CD4-positive, alpha-beta T cell (primary cell): ENCODE measurements around the gene ABR. TPM values are rescaled to one million over a fixed set of nuclear protein-coding genes. Genes with fewer than 3 reads are reported as not detected.
A peak's percentile ranks its signal among the peaks of the same experiment; 100 is the strongest.
"Not testable (repeated sequence)": the region's sequence is repeated elsewhere in the genome, so short reads cannot be mapped to it uniquely, and the experiment has no call there.

Source experiments
- ATAC-seq: fragments of 200-7000 bp; cut with Tn5 transposase; one replicate; pipeline ENCODE4 v1.10.0; 2022; ENCODE audit warnings: mild to moderate bottlenecking; ENCODE audit not compliant: poor library complexity
- CTCF ChIA-PET: fragments of 350-600 bp; sonication (Branson Sonifier 250); formaldehyde crosslinking; loops from one replicate; lab custom pipeline; 2021; ENCODE audit warnings: antibody characterized with exemption, inconsistent platforms; lab: Charles Lee
- POLR2A ChIA-PET: fragments of 350-600 bp; sonication (Branson Sonifier 250); formaldehyde crosslinking; loops from one replicate; lab custom pipeline; 2021; ENCODE audit warnings: antibody characterized with exemption, inconsistent platforms; lab: Charles Lee
- DNase-seq, 14 experiments: peaks; one replicate each; pipeline ENCODE4 v3.0.0-alpha.2; 2013 to 2020; ENCODE audit warnings: mixed read lengths in 2 of 14
- H3K27ac ChIP-seq, 2 donors: one replicate each; pipeline versions ENCODE4 v1.5.1 to v1.7.0; 2013; ENCODE audit warnings: low read length in 2 of 2, low read depth in 1 of 2, mild to moderate bottlenecking in 1 of 2
- H3K27me3 ChIP-seq, 2 experiments: 1 replicate in 1 of 2; 2 replicates in 1 of 2; pipeline versions ENCODE4 v1.6.1 to v1.7.0; 2013; ENCODE audit warnings: low read length in 2 of 2, control low read depth in 1 of 2, mild to moderate bottlenecking in 1 of 2, moderate library complexity in 1 of 2; ENCODE audit not compliant: insufficient read depth in 2 of 2, control insufficient read depth in 1 of 2
- H3K36me3 ChIP-seq: one replicate; pipeline ENCODE4 v1.6.1; 2013; ENCODE audit warnings: low read length, control low read depth; ENCODE audit not compliant: insufficient read depth
- H3K4me1 ChIP-seq: one replicate; pipeline ENCODE4 v1.6.1; 2013; ENCODE audit warnings: low read length, control low read depth; ENCODE audit not compliant: insufficient read depth
- H3K4me3 ChIP-seq: one replicate; pipeline ENCODE4 v1.5.1; 2013; ENCODE audit warnings: mild to moderate bottlenecking, low read length, moderate library complexity
- H3K9me3 ChIP-seq, 2 experiments: 1 replicate in 1 of 2; 2 replicates in 1 of 2; pipeline versions ENCODE4 v1.6.1 to v1.7.0; 2013; ENCODE audit warnings: low read length in 2 of 2, mild to moderate bottlenecking in 2 of 2, control low read depth in 1 of 2, moderate library complexity in 1 of 2; ENCODE audit not compliant: control insufficient read depth in 1 of 2, insufficient read depth in 1 of 2
- H3K27ac Mint-ChIP-seq: one replicate; pipeline ENCODE4 v1.8.0; 2020; ENCODE audit warnings: mixed read lengths
- H3K27me3 Mint-ChIP-seq: one replicate; pipeline ENCODE4 v1.8.0; 2021; ENCODE audit warnings: mixed read lengths
- H3K36me3 Mint-ChIP-seq: one replicate; pipeline ENCODE4 v1.8.0; 2021; ENCODE audit warnings: low read depth, mixed read lengths
- H3K4me1 Mint-ChIP-seq: one replicate; pipeline ENCODE4 v1.8.0; 2021; ENCODE audit warnings: low read depth, mixed read lengths
- H3K4me3 Mint-ChIP-seq: one replicate; pipeline ENCODE4 v1.8.0; 2020; ENCODE audit warnings: mild to moderate bottlenecking, mixed read lengths
- H3K9me3 Mint-ChIP-seq: one replicate; pipeline ENCODE4 v1.8.0; 2020; ENCODE audit warnings: mixed read lengths
- CTCF ChIP-seq: fragments of 200-600 bp; IDR thresholded peaks from one replicate; pipeline ENCODE4 v1.8.0; 2022; ENCODE audit warnings: antibody characterized with exemption, mild to moderate bottlenecking
- intact Hi-C, 2 experiments: fragments of 100-400 bp; cut with DNase I in 1 of 2; cut with micrococcal nuclease in 1 of 2; formaldehyde crosslinking; loops; one replicate each; pipeline versions ENCODE4 v1.15.1 to v1.9.0; 2023 to 2025; cut with DNase I, micrococcal nuclease
- total RNA-seq, 174 experiments: library from RNA in 2 of 174; stranded (reverse) in 2 of 174; gene quantifications; one replicate each; pipeline ENCODE4 v1.2.3 and lab custom pipeline; 2021 to 2026

The ABR gene
- total RNA-seq, 2 experiments from 2014 or later = 72.4 to 74.8 TPM

DNA sequence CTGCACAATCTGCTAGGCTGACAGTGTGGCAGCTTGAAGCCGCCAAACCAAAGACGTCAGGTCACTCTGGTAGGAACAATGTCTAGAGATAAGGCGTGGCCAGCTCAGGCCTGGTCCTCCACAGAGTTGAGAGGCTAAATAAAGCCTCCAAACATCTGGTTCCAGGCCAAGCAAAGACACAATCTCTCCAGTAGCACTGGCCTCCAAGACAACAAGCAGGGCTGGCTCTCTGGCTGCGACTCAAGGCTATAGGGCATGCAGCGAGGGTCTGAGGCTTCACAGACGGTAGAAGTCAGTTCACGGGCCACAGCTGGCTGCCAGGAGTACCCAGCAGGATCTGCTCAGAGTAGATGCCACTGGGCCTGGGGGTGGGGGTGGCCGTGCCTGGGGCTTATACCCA lies 75.6 kb downstream of the ABR start:
- no peak overlapping the region for H3K4me3 ChIP-seq
- no peaks in the 10 kb centered on the region for H3K9me3 ChIP-seq
- no peak for DNase-seq
- H3K36me3 ChIP-seq = peaks cover 26% of the 10 kb centered on the region
- no peaks in the 10 kb centered on the region for H3K9me3 Mint-ChIP-seq
- intact Hi-C loops = no loop called here
- no peaks in the 10 kb centered on the region for H3K27me3 ChIP-seq
- no peak for ATAC-seq
- no peak for TF ChIP-seq CTCF
- H3K27me3 Mint-ChIP-seq = no peaks in the 10 kb centered on the region
- peaks cover 9% of the 10 kb centered on the region for H3K36me3 Mint-ChIP-seq
- CTCF ChIA-PET = interaction anchor here (1.2 kb wide), 1 partner anchor 18 kb away, joined by 3 read pairs; no protein-coding TSS in a partner anchor
- POLR2A ChIA-PET = no interaction called here
- H3K27ac Mint-ChIP-seq = no peak overlapping the region
- no peak overlapping the region for H3K4me3 Mint-ChIP-seq
- no peak overlapping the region for H3K27ac ChIP-seq
- peaks cover 28% of the 10 kb centered on the region for H3K4me1 Mint-ChIP-seq
- H3K4me1 ChIP-seq = peaks cover 24% of the 10 kb centered on the region

DNA sequence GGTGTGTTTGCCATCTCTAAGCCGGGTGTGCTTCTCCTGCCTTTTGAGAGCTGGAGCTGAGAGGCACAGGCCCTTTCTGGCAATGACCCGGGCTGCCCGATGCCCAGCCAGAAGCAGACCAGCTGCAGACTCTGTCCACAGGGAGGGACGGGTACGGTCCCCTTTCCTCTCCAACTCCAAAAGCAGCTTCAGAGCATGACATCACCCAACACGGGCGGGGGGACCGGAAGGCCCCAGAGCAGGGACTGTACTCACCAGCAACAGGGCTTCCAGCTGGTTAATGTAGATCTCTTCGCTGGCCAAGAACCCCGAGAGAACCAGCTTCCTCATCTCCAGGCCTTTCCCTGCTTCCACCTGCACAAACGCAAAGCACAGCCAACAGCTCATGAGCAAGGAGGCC lies 79.4 kb downstream of the ABR start:
- Mint-ChIP-seq H3K4me1 (peaks cover 36% of the 10 kb centered on the region), H3K9me3 (no peaks in the 10 kb centered on the region), H3K36me3 (peaks cover 23% of the 10 kb centered on the region), H3K27me3 (no peaks in the 10 kb centered on the region), H3K4me3 (no peak overlapping the region), H3K27ac (no peak overlapping the region)
- no peaks in the 10 kb centered on the region for H3K27me3 ChIP-seq
- H3K36me3 ChIP-seq = peaks cover 34% of the 10 kb centered on the region
- H3K27ac ChIP-seq = no peak overlapping the region
- intact Hi-C loops = no loop called here
- DNase-seq (no peak), ATAC-seq (no peak)
- POLR2A ChIA-PET = no interaction called here
- H3K9me3 ChIP-seq = no peaks in the 10 kb centered on the region
- H3K4me3 ChIP-seq = no peak overlapping the region
- peaks cover 33% of the 10 kb centered on the region for H3K4me1 ChIP-seq
- CTCF ChIA-PET = no interaction called here
- no peak for TF ChIP-seq CTCF

DNA sequence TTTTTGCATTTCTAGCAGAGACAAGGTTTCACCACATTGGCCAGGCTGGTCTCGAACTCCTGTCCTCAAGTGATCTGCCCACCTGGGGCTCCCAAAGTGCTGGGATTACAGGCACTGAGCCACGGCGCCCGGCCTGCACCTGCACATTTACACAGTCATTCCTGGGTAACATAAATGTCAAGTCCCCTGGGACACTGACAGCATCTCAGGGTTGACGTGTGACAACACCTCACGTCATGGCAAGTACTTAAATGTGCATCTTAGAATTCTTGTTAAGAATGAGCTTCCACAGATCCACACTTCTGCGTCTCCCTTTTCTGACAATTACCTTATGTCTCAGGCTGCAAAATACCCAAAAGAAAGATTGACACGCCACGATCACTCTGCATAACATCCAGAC lies 80.5 kb downstream of the ABR start:
- H3K9me3 ChIP-seq = no peaks in the 10 kb centered on the region
- intact Hi-C loops = no loop called here
- peaks cover 36% of the 10 kb centered on the region for H3K4me1 Mint-ChIP-seq
- ATAC-seq = no peak
- no peak for DNase-seq
- TF ChIP-seq CTCF = no peak
- no peaks in the 10 kb centered on the region for H3K9me3 Mint-ChIP-seq
- H3K4me3 ChIP-seq = no peak overlapping the region
- H3K36me3 Mint-ChIP-seq = peaks cover 32% of the 10 kb centered on the region
- no peak overlapping the region for H3K27ac ChIP-seq
- ChIA-PET CTCF (no interaction called here), POLR2A (no interaction called here)
- H3K4me3 Mint-ChIP-seq = no peak overlapping the region
- H3K27ac Mint-ChIP-seq = peak overlapping the region; percentile 17
- no peaks in the 10 kb centered on the region for H3K27me3 Mint-ChIP-seq
- H3K36me3 ChIP-seq = peaks cover 44% of the 10 kb centered on the region
- H3K4me1 ChIP-seq = peaks cover 33% of the 10 kb centered on the region
- no peaks in the 10 kb centered on the region for H3K27me3 ChIP-seq

DNA sequence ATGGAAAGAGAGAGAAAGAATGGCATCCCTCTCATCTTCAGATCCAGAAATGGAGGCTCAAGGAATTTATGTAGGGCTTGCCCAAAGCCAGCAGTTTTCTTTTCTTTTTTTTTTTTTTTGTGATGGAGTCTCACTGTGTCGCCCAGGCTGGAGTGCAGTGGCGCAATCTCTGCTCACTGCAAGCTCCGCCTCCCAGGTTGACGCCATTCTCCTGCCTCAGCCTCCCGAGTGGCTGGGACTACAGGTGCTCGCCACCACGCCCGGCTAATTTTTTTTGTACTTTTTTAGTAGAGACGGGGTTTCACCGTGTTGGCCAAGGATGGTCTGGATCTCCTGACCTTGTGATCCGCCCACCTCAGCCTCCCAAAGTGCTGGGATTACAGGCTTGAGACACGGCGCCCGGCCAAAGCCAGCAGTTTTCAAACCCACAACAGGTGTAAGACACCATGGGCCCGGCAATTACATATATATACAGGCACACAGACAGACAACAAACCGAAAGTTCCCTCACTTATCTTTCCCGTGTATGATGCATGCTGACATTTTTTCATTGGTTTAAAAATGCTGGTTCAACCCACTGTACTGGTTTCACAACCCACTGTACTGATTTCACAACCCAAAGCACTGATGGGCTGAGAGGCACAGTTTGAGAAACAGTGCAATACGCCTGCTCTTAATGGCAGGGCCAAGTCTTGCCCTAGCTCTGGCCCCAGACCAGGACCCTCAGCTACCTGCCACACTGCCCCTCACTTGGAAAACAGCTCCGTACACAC lies 81.6 kb downstream of the ABR start:
- DNase-seq = peak in 2 of 14 experiments; percentile 47 to 54
- H3K4me3 ChIP-seq, POLR2A ChIA-PET, intact Hi-C loops, H3K9me3 Mint-ChIP-seq, H3K27me3 Mint-ChIP-seq, H3K27ac ChIP-seq, H3K27me3 ChIP-seq, H3K4me3 Mint-ChIP-seq, H3K9me3 ChIP-seq, CTCF ChIA-PET: not testable (repeated sequence)
- H3K36me3 Mint-ChIP-seq = peaks cover 41% of the 10 kb centered on the region
- peak overlapping the region; percentile 67 for H3K27ac Mint-ChIP-seq
- peaks cover 45% of the 10 kb centered on the region for H3K36me3 ChIP-seq
- H3K4me1 ChIP-seq = peaks cover 30% of the 10 kb centered on the region
- peaks cover 36% of the 10 kb centered on the region for H3K4me1 Mint-ChIP-seq
- peak; percentile 61 for ATAC-seq
